ENCODE measurements around the gene TECPR2.

TECPR2 gene, protein sequence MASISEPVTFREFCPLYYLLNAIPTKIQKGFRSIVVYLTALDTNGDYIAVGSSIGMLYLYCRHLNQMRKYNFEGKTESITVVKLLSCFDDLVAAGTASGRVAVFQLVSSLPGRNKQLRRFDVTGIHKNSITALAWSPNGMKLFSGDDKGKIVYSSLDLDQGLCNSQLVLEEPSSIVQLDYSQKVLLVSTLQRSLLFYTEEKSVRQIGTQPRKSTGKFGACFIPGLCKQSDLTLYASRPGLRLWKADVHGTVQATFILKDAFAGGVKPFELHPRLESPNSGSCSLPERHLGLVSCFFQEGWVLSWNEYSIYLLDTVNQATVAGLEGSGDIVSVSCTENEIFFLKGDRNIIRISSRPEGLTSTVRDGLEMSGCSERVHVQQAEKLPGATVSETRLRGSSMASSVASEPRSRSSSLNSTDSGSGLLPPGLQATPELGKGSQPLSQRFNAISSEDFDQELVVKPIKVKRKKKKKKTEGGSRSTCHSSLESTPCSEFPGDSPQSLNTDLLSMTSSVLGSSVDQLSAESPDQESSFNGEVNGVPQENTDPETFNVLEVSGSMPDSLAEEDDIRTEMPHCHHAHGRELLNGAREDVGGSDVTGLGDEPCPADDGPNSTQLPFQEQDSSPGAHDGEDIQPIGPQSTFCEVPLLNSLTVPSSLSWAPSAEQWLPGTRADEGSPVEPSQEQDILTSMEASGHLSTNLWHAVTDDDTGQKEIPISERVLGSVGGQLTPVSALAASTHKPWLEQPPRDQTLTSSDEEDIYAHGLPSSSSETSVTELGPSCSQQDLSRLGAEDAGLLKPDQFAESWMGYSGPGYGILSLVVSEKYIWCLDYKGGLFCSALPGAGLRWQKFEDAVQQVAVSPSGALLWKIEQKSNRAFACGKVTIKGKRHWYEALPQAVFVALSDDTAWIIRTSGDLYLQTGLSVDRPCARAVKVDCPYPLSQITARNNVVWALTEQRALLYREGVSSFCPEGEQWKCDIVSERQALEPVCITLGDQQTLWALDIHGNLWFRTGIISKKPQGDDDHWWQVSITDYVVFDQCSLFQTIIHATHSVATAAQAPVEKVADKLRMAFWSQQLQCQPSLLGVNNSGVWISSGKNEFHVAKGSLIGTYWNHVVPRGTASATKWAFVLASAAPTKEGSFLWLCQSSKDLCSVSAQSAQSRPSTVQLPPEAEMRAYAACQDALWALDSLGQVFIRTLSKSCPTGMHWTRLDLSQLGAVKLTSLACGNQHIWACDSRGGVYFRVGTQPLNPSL (N-terminal part only)

GRCh38 chr14:102362545-102363181 is at the start of gene TECPR2, which contains the start of gene CINP:
TECPR2 (plus strand) TSS chr14:102362941; CDS start chr14:102376722, 13,781 bp downstream.
CINP (minus strand) TSS chr14:102362890; CDS start chr14:102362851, 39 bp downstream.
- TF ChIP-seq, protein P1, sequence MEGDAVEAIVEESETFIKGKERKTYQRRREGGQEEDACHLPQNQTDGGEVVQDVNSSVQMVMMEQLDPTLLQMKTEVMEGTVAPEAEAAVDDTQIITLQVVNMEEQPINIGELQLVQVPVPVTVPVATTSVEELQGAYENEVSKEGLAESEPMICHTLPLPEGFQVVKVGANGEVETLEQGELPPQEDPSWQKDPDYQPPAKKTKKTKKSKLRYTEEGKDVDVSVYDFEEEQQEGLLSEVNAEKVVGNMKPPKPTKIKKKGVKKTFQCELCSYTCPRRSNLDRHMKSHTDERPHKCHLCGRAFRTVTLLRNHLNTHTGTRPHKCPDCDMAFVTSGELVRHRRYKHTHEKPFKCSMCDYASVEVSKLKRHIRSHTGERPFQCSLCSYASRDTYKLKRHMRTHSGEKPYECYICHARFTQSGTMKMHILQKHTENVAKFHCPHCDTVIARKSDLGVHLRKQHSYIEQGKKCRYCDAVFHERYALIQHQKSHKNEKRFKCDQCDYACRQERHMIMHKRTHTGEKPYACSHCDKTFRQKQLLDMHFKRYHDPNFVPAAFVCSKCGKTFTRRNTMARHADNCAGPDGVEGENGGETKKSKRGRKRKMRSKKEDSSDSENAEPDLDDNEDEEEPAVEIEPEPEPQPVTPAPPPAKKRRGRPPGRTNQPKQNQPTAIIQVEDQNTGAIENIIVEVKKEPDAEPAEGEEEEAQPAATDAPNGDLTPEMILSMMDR (IDR thresholded peaks at IDR 0.05; ENCODE audit: insufficient read depth, missing control alignments), result no peak
- no peak for FAIRE-seq
- DNase-seq (ENCODE audit: insufficient read length, low spot score), result peak; percentile 78

- FAIRE-seq (no peak), DNase-seq (ENCODE audit: insufficient read length, low spot score) (peak; percentile 74)
- TF ChIP-seq, protein P1 (IDR thresholded peaks at IDR 0.05; ENCODE audit: insufficient read depth, missing control alignments), result peak; percentile 80
Observed at GRCh38 chr14:102314242-102315011, 48.3 kb upstream of the TECPR2 start.

- DNase-seq (ENCODE audit: insufficient read length, low spot score), result no peak
- FAIRE-seq, result no peak
- TF ChIP-seq, protein P1 (IDR thresholded peaks at IDR 0.05; ENCODE audit: insufficient read depth, missing control alignments), result no peak
Observed at GRCh38 chr14:102315121-102315520, 47.6 kb upstream of the TECPR2 start.

DNA sequence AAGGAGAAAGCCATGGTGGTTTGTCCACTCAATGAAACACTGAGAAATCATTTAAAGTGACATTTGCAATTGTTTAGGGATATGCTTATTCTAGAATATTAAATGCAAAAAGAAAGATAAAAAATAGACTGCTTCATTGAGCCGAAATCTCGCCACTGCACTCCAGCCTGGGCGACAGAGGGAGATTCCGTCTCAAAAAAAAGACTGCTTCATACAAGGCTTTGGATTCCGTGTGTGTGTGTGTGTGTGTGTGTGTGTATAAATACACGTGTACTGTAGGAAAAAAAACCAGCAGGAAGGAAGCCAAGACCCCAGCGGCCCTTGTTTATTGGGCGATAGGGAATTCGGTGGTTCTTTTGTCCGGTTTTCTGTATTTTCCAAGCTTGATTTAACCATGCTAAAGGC is 46.4 kb upstream of the TECPR2 start:
- DNase-seq (ENCODE audit: insufficient read length, low spot score) (no peak), FAIRE-seq (no peak)
- TF ChIP-seq, protein P1 (IDR thresholded peaks at IDR 0.05; ENCODE audit: insufficient read depth, missing control alignments), result no peak

- FAIRE-seq (no peak), DNase-seq (ENCODE audit: insufficient read length, low spot score) (peak; percentile 59)
- TF ChIP-seq, protein P1 (IDR thresholded peaks at IDR 0.05; ENCODE audit: insufficient read depth, missing control alignments), result peak; percentile 60
Observed at GRCh38 chr14:102316743-102317563, 45.8 kb upstream of the TECPR2 start.

Measured in D721Med (cell line).